GM21526 (cell line): ENCODE data around the gene SGPL1.

Experiments
- ATAC-seq: cut with Tn5 transposase; IDR thresholded peaks from one replicate; pipeline ENCODE4 v1.9.1; 2021; ENCODE audit warnings: moderate library complexity; ENCODE audit not compliant: unreplicated experiment, low FRiP score

SGPL1 gene

DNA sequence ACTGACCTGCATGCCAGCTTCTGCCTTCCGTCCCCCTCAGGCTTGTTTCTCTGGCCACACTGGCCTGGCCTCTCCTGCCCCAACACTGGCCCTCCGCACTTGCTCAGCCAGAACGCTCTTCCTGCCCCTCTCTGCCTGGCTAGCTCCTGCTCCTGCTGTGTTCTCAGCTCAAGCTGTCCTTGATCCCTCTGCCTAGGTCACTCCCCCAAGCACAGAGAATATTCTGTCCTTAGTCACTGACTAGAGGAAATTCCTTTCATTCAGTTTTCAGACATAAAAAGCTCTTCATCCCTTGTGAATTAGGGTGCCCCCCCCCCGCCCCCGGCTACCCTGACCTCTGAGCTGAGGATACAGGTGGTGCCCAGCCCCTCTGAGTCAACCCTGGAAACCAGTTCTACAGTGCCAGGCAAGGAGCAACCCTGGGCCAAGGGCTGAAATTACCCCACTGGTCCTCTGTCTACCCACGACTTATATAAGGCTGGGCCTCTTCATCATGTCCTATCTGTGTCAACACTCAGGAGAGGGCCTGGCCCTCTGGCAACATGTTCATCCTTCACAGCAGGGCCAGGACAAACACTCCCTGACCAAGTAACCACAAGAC, 6.6 kb upstream of the SGPL1 start:
- ATAC-seq: no peak

GRCh38 chr10:70809726-70810125, 6.0 kb upstream of the SGPL1 start:
- ATAC-seq: no peak

- ATAC-seq: no peak
Measured at GRCh38 chr10:70810967-70811366, 4.8 kb upstream of the SGPL1 start.

DNA sequence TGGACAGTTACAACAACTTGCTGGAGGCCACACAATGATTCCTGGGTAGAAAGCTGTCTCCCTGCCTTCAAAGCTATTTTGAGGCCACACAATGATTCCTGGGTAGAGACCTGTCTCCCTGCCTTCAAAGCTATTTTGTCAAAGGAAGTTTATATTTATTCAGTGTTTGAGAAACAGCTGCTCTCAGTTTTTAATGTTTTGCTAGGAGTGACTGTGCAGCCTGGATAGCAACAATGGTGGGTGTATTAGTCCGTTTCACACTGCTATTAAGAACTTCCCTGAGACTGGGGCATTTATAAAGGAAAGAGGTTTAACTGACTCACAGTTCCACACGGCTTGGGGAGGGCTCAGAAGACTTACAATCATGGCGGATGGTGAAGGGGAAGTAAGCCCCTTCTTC, 3.9 kb upstream of the SGPL1 start:
- no peak for ATAC-seq

DNA sequence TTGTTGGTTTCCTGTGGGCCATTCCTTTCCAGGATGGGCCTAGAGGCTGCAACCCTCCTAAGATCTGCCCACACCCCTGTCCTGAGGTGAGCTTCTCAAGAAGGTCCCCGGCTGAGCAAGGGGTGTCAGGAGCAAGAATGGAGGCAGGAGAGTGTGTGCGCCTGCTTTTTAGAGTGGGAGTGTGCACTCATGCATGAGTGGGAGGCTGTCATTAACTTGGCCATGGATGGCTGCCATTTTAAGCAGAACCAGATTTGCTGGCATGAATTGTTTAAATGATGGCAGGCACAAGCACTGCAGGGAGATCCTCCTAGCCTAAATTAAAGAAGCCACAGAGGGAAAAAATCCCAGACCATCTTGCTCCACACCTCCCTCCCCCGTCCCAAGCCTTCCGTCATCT, 2.9 kb upstream of the SGPL1 start:
- ATAC-seq: no peak

- ATAC-seq: no peak
Measured at GRCh38 chr10:70814126-70814525, 1.6 kb upstream of the SGPL1 start.

- peak; percentile 27 for ATAC-seq
Measured at GRCh38 chr10:70816220-70816894, 609 bp downstream of the SGPL1 start.

DNA sequence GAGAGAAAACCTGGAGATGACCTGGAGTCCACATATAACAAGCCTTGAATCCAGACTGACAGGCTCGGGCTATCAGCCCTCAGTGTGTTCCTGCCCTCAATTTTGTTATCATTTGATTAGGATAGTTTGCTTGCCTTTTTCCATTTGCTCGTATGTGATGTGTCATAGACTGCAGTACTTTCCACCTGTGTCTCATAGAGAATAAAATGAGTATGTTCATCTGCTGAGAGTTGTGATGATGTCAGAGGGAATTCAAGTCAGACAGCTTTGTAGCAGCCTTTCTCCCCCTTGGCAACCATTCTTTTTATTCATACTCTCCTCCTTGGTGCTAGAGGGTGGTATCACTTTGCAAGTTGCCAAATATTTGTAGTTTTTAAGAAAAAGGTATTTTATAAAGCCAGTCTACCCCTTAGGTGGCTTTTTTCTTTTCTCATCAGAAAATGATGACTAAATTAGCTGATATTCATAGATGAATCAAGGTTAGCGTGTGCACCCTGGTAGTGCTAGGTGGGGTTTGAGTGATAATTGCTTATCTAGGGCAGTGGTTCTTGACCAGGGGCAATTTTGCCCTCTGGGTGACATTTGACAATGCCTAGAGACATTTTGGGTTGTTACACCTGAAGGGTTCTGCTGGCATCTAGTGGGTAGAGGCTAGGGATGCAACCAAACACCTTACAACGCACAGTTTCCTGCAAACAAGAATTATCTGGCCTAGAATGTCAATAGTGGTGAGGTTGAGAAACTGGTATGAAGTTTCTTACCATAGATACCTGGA, 5.4 kb downstream of the SGPL1 start:
- ATAC-seq: no peak

DNA sequence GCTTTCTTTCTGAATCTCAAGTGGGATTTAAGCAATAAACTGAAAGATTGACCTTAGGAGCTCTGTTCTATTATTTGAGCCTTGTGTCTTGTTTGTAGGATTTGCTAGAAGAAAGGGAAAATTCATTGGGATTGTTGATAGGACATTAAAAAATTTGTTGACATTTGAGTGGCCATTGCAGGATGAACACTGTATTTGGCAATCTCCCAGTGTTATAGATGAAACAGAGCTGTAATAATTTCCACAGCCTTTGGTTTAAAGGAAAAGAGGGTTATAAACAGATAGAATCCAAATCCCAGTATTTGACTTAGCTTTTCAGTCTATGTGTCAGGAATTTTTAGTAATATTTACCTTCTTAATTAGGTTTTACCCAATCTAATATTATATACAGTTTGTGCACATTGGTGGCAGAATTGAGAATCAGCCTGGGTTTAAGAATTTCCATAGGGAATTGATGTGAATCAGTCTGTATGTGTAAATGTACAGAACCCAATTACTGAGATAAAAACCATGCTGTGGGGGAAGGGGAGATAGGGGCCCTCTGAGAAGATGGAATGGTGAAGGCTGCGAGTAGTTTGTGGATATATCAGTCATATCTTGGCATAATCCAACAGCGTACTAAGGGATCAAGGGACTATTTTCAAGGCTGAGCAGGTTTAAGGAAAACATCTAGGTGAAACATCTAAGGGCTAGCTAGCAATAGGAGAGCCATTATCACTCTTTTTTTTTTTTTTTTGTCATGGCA, 6.5 kb downstream of the SGPL1 start:
- no peak for ATAC-seq

DNA sequence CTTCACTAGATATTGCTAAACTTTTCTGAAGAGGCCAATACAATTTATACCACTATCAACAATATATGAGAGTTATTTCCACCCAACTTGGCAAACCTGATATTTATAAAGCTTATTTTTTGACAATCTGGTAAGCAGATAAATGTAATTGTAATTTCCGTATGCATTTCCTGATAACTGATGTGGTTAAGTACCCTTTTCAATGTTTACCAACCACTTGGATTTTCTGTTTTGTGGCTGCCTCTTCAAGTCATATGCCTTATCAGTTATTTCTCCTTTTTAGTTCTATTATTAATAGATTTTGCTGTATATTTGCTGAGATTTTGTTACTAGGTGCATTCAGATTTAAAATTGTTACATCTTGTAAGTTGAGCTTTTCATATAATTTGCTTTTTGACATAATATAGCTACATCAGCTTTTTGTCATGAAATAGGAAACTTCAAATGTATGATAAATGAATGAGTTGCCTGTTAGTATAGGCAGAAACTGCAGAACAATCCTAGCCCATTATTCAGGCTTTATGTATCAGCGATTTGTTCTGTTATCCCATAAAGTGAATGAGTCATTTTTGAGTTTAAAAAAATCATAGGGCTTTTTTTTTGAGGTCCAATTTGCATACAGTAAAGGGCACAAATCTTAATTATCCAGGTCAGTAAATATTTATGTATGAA, 11.5 kb downstream of the SGPL1 start:
- ATAC-seq: no peak

DNA sequence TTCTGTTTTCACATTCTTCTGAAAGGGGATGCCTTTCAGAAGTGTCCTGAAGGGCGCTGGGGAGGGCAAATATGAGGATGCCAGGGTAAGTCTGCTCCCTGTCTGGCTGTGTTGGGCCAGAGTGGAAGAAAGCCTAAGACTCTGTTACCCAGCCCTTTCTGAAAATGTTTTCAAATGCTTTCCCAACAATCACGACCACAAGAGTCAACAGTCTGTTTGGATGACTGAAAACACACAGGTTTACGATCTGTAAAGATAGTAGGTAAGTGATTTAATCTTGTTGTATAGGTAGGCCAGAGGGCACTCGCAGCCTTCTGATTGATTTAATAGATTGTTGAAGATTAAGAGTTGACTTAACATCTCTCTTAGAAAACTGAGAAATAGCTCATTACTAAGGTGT, 13.2 kb downstream of the SGPL1 start:
- no peak for ATAC-seq

GRCh38 chr10:70829543-70829942, 13.8 kb downstream of the SGPL1 start:
- no peak for ATAC-seq

DNA sequence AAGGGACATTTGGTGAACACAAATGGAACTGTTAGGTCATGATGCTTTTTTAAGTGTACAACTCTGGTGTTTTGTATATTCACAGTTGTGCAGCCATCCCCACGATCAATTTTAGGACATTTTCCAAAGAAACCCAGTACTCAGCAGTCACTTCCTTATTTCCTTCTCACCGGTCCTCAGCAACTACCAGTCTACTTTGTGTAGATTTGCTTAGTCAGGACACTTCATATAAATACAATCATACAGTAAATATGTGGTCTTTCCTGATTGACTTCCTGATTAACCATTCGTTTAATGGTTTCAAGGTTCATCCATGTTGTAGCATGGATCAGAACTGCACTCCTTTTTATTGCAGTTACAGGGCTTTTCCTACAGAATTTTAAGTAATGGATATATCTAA, 14.4 kb downstream of the SGPL1 start:
- no peak for ATAC-seq

GRCh38 chr10:70832221-70832620, 16.5 kb downstream of the SGPL1 start:
- ATAC-seq: no peak

DNA sequence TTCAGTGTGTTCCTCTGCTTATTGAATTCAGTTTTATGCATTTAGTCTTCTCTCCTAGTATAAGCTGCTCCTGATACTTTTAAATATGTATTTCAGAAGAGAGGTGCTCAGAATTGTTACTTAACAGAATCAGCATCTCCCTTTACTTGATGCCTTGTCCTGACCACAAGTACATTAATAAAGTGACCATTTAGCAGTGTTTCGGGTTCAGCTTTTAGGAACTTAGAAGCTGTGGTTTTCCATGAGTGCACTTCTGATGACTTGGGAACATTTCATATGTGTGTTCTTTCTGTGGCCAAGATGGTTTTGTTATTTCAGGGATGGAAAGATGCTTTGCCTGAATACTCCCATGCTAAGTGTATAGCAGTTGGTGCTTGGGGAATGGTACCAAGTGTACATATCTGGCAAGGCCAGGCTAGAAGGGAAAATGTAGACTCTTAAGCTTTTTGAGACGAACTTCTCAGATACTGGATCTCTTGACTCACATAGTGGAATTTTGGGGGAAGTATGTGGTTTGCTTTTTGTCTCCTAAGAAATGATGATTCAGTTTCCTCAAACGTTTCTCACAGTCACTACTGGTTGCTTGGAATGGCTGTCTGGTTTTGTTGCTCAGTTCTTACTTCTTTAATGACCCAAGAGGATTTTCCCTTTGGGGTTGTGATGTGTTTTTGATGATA, 17.2 kb downstream of the SGPL1 start:
- no peak for ATAC-seq

- no peak for ATAC-seq
Measured at GRCh38 chr10:70833601-70834000, 17.9 kb downstream of the SGPL1 start.

DNA sequence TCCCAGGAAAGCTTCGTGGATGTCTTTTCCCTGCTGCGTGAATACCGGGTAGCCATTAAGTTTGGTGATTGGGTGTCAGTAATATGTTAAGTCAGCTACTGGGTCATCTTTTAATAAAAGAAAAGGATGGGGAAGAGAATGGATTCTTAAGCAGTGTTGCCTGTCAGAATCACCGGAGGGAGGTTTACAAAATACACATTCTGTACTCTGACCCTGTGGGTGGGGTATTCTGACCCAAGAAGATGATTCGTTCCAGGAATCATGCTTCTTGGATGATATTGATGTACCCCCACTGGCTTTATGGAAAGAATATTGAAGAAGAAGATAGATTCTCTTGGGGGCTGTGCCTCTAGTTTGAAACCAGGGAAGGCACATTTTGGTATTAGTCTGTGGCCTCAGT, 18.3 kb downstream of the SGPL1 start:
- ATAC-seq: no peak

DNA sequence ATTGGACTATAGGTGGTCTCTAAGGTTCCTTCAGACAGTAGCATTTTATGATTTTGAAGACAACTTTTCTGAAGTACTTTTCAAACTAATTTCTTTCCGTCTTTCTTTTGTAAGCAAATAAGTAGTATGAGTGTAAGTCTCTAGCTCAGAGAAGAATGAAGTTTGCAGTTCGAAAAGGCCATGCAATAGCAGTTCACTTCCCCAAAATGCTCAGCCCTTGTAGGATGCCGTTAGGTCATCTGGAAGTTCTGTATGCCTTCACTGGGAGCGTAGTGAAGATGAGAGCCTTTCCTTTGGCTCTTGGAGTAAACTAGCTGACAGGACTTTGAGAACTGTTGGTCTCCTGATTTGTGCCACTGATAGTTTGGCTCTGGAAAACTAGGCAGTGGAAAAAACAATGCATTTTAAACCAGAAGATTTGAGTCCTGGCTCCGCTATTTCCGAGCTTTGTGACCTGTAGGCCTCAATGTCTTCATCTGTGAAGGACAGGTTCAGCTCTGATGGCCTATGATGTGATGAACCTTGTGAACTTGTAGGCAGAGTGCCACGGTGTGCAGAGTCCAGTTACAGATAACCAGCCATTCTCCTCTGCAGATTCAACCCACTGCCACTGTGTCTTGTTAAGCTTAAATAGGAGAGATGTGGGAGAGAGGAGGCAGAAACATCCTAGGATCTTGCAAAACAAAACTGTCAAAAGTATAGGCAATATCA, 18.8 kb downstream of the SGPL1 start:
- no peak for ATAC-seq

DNA sequence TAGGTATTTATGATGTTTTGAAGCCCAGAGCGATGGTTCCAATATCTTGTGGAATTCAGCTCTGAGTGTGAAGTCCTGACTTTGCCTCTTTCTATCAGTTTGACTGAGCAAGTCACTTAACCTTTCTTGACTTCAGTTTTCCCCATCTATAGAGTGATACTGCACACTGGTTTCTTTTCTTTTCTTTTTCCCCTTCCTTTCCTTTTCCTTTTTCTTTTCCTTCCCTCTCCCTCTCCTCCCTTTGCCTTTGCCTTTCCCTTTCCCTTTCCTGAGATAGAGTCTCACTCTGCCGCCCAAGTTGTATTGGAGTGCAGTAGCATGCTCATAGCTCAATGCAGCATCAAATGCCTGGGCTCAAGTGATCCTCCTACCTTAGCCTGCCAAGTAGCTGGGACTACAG, 20.6 kb downstream of the SGPL1 start:
- no peak for ATAC-seq
